Endothelial cell of umbilical vein (primary cell): ENCODE results near the gene IL22RA1.

Experiments
- CTCF ChIP-seq, 2 donors: IDR thresholded peaks; 1 replicate in 1 of 2; 2 replicates in 1 of 2; pipeline ENCODE4 v1.5.1; 2011; ENCODE audit warnings: low read length in 2 of 2, mild to moderate bottlenecking in 2 of 2, moderate library complexity in 2 of 2, control low read depth in 1 of 2, inconsistent platforms in 1 of 2, low read depth in 1 of 2; ENCODE audit not compliant: insufficient read depth in 1 of 2; ENCODE audit errors: extremely low read depth in 1 of 2
- EZH2 ChIP-seq: IDR thresholded peaks from 2 replicates; pipeline ENCODE4 v1.6.1; 2012; ENCODE audit warnings: borderline replicate concordance, low read depth, mild to moderate bottlenecking, moderate library complexity, low read length, inconsistent platforms; ENCODE audit not compliant: severe bottlenecking
- GATA2 ChIP-seq: IDR thresholded peaks from 2 replicates; pipeline ENCODE4 v1.7.0; 2011; ENCODE audit warnings: low read depth, mild to moderate bottlenecking, moderate library complexity, mixed read lengths, low read length; ENCODE audit not compliant: insufficient read length, insufficient read depth
- POLR2A ChIP-seq: IDR thresholded peaks from 2 replicates; pipeline ENCODE4 v1.6.1; 2012; ENCODE audit warnings: low read depth, mild to moderate bottlenecking, control low read depth, low read length
- POLR2AphosphoS5 ChIP-seq: IDR thresholded peaks from 2 replicates; pipeline ENCODE4 v1.6.1; 2012; ENCODE audit warnings: low read depth, mild to moderate bottlenecking, control low read depth, low read length, moderate library complexity; ENCODE audit not compliant: insufficient read depth

GRCh38 chr1:24154215-24154614, 11.3 kb upstream of the IL22RA1 start:
- no peak for TF ChIP-seq CTCF (IDR thresholded peaks at IDR 0.05; ENCODE audit: extremely low read depth in 1 of 2, insufficient read depth in 1 of 2, low read depth in 1 of 2, low read length in 2 of 2)
- TF ChIP-seq EZH2: no peak
- no peak for TF ChIP-seq POLR2A
- TF ChIP-seq GATA2: no peak
- TF ChIP-seq POLR2AphosphoS5: no peak
